ENCODE data around the gene DHX32. TPM values are rescaled to one million over a fixed set of nuclear protein-coding genes. Genes with fewer than 3 reads are reported as not detected.

DHX32 gene
- total RNA-seq, 6 experiments from 2014 or later: 10.0 to 17.6 (median 14.1) TPM

- Histone ChIP-seq H3K4me3 (no peak overlapping the region), H3K27me3 (no peaks in the 10 kb centered on the region), H3K4me1 (peaks cover 0 to 14% (median 0%) of the 10 kb centered on the region in 4 donors), H3K27ac (no peak overlapping the region), H3K9me3 (no peaks in the 10 kb centered on the region), H3K36me3 (peaks cover 0 to 13% (median 0%) of the 10 kb centered on the region in 4 donors)
- DNase-seq (no peak), ATAC-seq (no peak)
- no peak for TF ChIP-seq POLR2A (IDR thresholded peaks at IDR 0.05)
- no peak for TF ChIP-seq CTCF (IDR thresholded peaks at IDR 0.05)
- intact Hi-C loops (cut with DNase I): no loop called here
- 77% methylated on average over 6 of the region's 6 CpGs for WGBS (ENCODE audit: insufficient coverage, low coverage, low lambda C conversion rate, missing lambda C conversion rate)
Observed at GRCh38 chr10:125817337-125817946, 63.6 kb downstream of the DHX32 start.

- 88% methylated on average over 4 of the region's 4 CpGs for WGBS (ENCODE audit: insufficient coverage, low coverage, low lambda C conversion rate, missing lambda C conversion rate)
- ATAC-seq (no peak), DNase-seq (no peak)
- H3K36me3 ChIP-seq: peaks cover 0 to 16% (median 0%) of the 10 kb centered on the region in 4 donors
- H3K4me3 ChIP-seq: no peak overlapping the region
- peaks cover 0 to 8% (median 0%) of the 10 kb centered on the region in 4 donors for H3K4me1 ChIP-seq
- H3K9me3 ChIP-seq: no peaks in the 10 kb centered on the region
- H3K27ac ChIP-seq: no peak overlapping the region
- no peak for TF ChIP-seq POLR2A (IDR thresholded peaks at IDR 0.05)
- TF ChIP-seq CTCF (IDR thresholded peaks at IDR 0.05): no peak
- intact Hi-C loops (cut with DNase I): no loop called here
- no peaks in the 10 kb centered on the region for H3K27me3 ChIP-seq
Observed at GRCh38 chr10:125816548-125816947, 64.5 kb downstream of the DHX32 start.

- H3K27ac ChIP-seq: no peak overlapping the region
- no peak for DNase-seq
- intact Hi-C loops (cut with DNase I): no loop called here
- peaks cover 0 to 23% (median 0%) of the 10 kb centered on the region in 4 donors for H3K36me3 ChIP-seq
- no peak overlapping the region for H3K4me3 ChIP-seq
- H3K4me1 ChIP-seq: peaks cover 0 to 4% (median 0%) of the 10 kb centered on the region in 4 donors
- 50% methylated on average over 1 of the region's 1 CpG for WGBS (ENCODE audit: insufficient coverage, low coverage, low lambda C conversion rate, missing lambda C conversion rate)
- no peak for ATAC-seq
- H3K27me3 ChIP-seq: no peaks in the 10 kb centered on the region
- H3K9me3 ChIP-seq: no peaks in the 10 kb centered on the region
- no peak for TF ChIP-seq POLR2A (IDR thresholded peaks at IDR 0.05)
Observed at GRCh38 chr10:125815764-125816163, 65.3 kb downstream of the DHX32 start.

- no peaks in the 10 kb centered on the region for H3K4me1 ChIP-seq
- ATAC-seq (no peak), DNase-seq (no peak)
- peaks cover 0 to 37% (median 2%) of the 10 kb centered on the region in 4 donors for H3K36me3 ChIP-seq
- no peaks in the 10 kb centered on the region for H3K27me3 ChIP-seq
- no peak overlapping the region for H3K27ac ChIP-seq
- no peaks in the 10 kb centered on the region for H3K9me3 ChIP-seq
- 92% methylated on average over 1 of the region's 1 CpG for WGBS (ENCODE audit: insufficient coverage, low coverage, low lambda C conversion rate, missing lambda C conversion rate)
- no peak overlapping the region for H3K4me3 ChIP-seq
- no peak for TF ChIP-seq CTCF (IDR thresholded peaks at IDR 0.05)
- no peak for TF ChIP-seq POLR2A (IDR thresholded peaks at IDR 0.05)
- intact Hi-C loops (cut with DNase I): no loop called here
Observed at GRCh38 chr10:125812128-125812750, 68.9 kb downstream of the DHX32 start.

GRCh38 chr10:125811251-125811650, 69.8 kb downstream of the DHX32 start:
- Histone ChIP-seq H3K4me1 (no peaks in the 10 kb centered on the region), H3K27ac (no peak overlapping the region), H3K36me3 (peaks cover 0 to 47% (median 6%) of the 10 kb centered on the region in 4 donors), H3K27me3 (no peaks in the 10 kb centered on the region), H3K9me3 (no peaks in the 10 kb centered on the region), H3K4me3 (no peak overlapping the region)
- 88% methylated on average over 1 of the region's 1 CpG for WGBS (ENCODE audit: insufficient coverage, low coverage, low lambda C conversion rate, missing lambda C conversion rate)
- TF ChIP-seq CTCF (IDR thresholded peaks at IDR 0.05) (no peak), POLR2A (IDR thresholded peaks at IDR 0.05) (no peak)
- intact Hi-C loops (cut with DNase I): no loop called here
- ATAC-seq: no peak
- no peak for DNase-seq
